Bronchial epithelial cell (primary cell): ENCODE data around the gene AP5Z1. TPM values are rescaled to one million over a fixed set of nuclear protein-coding genes. Genes with fewer than 3 reads are reported as not detected.
"Not testable (repeated sequence)": the region's sequence is repeated elsewhere in the genome, so short reads cannot be mapped to it uniquely, and the experiment has no call there.

Source experiments
- DNase-seq: peaks from one replicate; pipeline ENCODE4 v3.0.0-alpha.2; 2010; ENCODE audit warnings: low read depth
- FAIRE-seq: peaks from 2 replicates; lab custom pipeline; 2011; peaks lifted over from hg19 to GRCh38; lab: Jason Lieb, UNC
- H3K27me3 ChIP-seq: 2 replicates; pipeline ENCODE4 v1.5.1; 2011; ENCODE audit warnings: low read length; ENCODE audit not compliant: control insufficient read depth, insufficient read depth
- H3K36me3 ChIP-seq: 2 replicates; pipeline ENCODE4 v1.5.1; 2011; ENCODE audit warnings: low read length; ENCODE audit not compliant: control insufficient read depth, insufficient read depth
- H3K4me3 ChIP-seq: 2 replicates; pipeline ENCODE4 v1.5.1; 2011; ENCODE audit warnings: mild to moderate bottlenecking, low read depth, low read length, control low read depth
- CTCF ChIP-seq: IDR thresholded peaks from 2 replicates; pipeline ENCODE4 v1.5.1; 2011; ENCODE audit warnings: mild to moderate bottlenecking, moderate library complexity, low read length, control low read depth, inconsistent platforms; ENCODE audit not compliant: insufficient read depth, severe bottlenecking
- total RNA-seq: library from RNA; depleted of rRNA; stranded (reverse); fragments of >200 nt; gene quantifications from 2 replicates; pipeline ENCODE4 v1.2.1, GENCODE V29; 2014

Gene AP5Z1
- total RNA-seq, 1 donor from 2014 or later, result 24.5 TPM

DNA sequence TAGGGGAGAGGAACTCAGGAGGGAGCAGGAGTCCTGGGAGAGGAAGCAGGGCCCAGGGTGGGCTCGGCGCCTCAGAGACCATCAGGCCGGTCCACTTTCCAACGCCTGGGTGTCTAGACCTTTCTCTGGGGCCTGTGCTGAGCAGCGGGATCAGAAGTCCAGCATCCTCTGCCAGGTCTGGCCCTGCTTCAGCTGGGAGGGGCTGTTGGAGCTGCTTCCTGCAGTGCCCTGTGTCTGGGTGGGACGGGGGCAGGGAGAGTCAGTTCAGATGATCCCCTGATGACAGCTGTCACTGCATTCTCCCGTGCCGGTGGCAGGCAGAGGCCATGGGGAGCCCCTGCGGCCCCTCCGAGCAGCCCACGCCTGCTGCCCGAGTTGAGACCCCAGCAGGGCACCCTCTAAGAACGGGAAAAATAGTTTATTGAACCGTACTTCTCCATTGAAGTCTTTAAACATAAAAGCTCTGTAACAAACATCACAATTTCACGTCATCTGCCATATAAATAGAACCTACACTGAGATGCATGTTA is 23.3 kb downstream of the AP5Z1 start:
- no peaks in the 10 kb centered on the region for H3K36me3 ChIP-seq
- TF ChIP-seq CTCF, result no peak
- DNase-seq (no peak), FAIRE-seq (no peak)
- H3K4me3 ChIP-seq, result no peak overlapping the region
- no peaks in the 10 kb centered on the region for H3K27me3 ChIP-seq

DNA sequence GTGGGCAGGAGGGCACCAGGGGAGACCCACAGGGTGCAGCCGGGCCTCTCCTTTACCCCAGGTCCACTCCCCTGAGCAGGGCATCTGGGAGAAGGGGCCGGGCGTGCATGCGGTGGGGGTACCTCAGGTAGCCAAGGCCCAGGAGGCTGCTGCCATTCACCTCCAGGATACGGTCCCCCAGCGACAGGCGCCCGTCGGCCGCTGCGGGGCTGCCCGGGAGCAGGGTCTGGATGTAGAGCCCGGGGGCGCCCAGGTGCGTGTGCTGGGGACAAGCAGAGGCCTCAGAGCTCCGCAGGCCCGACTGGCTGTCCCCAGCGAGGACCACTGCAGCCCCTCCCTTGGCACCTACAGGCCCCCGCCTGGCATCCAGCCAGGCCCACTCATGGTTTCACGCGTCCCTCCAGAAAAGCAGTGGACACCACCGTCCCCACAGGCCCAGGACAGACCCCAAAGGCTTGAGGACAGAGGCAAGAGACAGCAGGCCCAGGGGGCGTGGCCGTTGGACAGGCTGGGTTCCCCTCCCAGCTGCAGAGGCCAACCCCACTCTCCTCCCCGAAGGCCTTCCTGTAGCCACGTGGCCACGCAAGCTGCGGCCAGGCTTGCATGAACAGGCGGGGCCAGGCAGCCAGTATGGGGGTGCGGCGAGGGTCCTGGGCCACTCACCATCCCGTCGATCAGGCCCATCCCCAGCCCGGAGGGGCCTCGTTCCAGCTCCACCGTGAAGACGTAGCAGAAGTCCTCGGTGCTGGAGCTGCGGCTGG is 24.3 kb downstream of the AP5Z1 start:
- TF ChIP-seq CTCF, result no peak
- Histone ChIP-seq H3K27me3 (no peaks in the 10 kb centered on the region), H3K36me3 (no peaks in the 10 kb centered on the region), H3K4me3 (no peak overlapping the region)
- FAIRE-seq, result no peak
- no peak for DNase-seq

DNA sequence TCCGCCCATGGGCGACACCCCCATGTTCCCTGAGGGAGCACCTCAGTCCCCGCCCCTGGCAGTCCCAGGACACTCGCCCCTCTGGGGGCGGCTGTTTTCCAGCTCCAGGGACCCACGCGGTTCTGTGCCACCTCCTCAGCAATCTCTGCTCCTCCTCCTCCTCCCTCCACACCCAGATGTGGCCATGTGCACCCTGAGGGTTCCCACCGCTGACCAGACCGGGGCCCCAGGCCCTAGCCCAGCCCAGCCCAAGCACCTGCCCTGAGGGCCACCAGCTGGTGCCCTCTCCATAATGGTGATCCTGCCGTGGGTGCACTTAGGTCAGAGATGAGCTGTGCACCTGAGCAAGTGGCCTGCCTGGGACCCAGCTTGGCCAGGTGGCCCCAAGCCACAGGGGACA is 25.1 kb downstream of the AP5Z1 start:
- DNase-seq (no peak), FAIRE-seq (no peak)
- no peak for TF ChIP-seq CTCF
- Histone ChIP-seq H3K36me3 (no peaks in the 10 kb centered on the region), H3K4me3 (no peak overlapping the region), H3K27me3 (no peaks in the 10 kb centered on the region)

DNA sequence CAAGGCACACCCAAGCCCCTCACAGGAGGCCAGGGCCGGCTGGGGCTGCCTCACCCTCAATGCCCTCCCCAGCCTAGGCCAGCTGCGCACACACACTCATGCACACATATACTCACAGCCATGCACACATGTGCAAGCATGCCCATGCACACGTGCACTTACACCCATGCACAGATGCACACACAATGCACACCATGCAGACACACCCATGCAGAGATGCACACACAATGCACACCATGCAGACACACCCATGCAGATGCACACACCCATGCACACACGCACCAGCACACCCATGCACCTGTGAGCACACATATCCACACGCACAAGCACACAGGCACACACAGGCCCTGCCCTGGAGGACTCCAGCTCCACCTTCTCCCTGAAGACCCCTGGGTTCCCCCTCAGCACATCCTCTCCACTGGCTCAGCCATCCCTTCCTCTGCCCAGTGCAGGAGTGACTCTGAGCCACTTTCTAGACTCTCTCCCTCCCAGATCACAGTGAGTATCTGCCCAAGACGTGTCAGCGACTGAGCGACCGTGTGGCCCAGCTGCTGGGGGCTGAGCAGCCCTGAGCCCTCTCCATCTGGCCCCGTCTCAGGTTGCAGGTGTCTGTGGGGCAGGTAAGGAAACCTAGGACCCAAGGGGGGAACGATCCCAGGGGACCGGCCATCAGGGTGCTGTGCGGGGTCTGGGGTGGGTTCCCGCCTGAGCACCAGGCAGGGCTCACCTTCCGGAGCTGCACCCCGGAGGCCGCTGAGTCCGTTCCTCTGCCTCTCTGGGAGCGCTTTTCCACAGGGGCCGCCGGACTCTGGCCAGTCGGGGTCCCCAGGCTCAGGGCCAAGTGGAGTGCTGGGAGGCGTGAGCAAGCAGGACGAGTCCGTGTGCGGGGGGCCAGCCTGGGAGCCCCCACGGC is 25.8 kb downstream of the AP5Z1 start:
- FAIRE-seq (peak; percentile 85), DNase-seq (no peak)
- no peak for TF ChIP-seq CTCF
- Histone ChIP-seq H3K27me3 (no peaks in the 10 kb centered on the region), H3K4me3 (no peak overlapping the region), H3K36me3 (no peaks in the 10 kb centered on the region)

DNA sequence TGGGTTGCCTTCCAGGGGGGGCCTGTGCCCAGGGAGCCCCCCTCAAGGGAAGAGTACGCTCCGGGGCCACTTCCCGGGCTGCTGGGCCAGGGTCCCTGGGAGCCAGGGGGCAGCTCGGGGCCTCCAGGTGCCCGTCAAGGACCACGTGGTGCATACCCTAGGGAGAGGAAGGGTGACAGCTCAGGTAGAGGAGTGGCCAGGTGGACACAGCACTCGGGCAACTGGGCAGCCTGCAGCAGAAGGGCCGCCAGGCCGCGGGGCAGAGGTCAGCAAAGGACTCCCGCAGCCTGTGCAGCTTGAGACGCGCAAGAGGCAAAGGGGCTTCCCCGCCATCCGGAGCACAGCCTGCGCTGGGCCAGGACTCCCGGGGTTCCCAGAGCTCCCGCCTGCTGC is 26.4 kb downstream of the AP5Z1 start:
- Histone ChIP-seq H3K36me3 (no peaks in the 10 kb centered on the region), H3K4me3 (no peak overlapping the region), H3K27me3 (no peaks in the 10 kb centered on the region)
- TF ChIP-seq CTCF, result no peak
- DNase-seq, result no peak
- no peak for FAIRE-seq

DNA sequence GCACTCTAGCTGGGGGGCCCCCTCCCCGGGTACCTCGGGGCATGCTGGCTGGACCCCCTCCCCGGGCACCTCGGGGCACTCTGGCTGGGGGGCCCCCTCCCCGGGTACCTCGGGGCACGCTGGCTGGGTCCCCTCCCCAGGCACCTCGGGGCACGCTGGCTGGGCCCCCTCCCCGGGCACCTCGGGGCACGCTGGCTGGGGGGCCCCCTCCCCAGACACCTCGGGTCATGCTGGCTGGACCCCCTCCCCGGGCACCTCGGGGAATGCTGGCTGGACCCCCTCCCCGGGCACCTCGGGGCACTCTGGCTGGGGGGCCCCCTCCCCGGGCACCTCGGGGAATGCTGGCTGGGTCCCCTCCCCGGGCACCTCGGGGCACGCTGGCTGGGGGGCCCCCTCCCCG is 27.2 kb downstream of the AP5Z1 start:
- DNase-seq, H3K36me3 ChIP-seq, H3K4me3 ChIP-seq, H3K27me3 ChIP-seq, FAIRE-seq: not testable (repeated sequence)
